ENCODE results near the gene TRMO. TPM values are rescaled to one million over a fixed set of nuclear protein-coding genes. Genes with fewer than 3 reads are reported as not detected.

The TRMO gene
- total RNA-seq, 1 donor from 2014 or later = 9.2 TPM

DNA sequence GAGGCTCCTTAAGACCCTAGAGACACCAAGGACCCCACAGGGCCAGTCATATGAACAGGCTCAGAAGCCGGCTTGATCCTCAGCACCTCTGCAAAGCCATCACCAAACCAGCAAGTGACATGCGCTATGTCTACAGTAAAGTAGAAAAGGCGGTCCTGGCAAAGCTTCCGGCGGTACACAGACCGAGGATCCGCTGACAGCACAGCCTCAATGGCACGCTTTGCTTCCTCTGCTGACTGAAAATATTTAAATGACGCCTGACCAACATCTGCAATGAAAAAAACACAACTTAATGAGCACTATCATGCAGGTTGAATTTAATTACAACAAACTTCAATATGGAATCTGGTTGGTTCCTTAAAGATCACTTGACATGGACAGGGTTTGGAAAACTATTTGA lies 17.6 kb downstream of the TRMO start:
- no peak for DNase-seq (ENCODE audit: low spot score)

DNA sequence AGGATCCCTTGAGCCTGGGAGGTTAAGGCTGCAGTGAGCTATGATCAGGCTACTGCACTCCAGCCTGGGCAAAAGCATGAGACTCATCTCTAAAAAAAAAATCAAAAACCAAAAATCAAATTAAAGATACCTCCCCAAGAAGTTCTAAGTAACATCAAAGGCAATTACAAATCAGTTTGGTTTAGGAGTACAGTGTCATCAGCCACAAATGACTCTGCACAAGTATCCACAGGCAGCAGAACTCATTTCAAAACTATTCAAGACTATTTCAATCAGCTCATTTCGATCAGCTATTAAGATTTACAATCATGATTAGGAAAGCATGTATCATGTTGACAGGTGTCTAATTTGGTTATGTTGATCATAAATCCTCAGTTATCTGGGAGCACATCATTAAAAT lies 19.1 kb downstream of the TRMO start:
- no peak for DNase-seq (ENCODE audit: low spot score)

- DNase-seq (ENCODE audit: low spot score) = no peak
These were observed 21.3 kb downstream of the TRMO start for GRCh38 chr9:97900738-97901565.

GRCh38 chr9:97900103-97900737 lies 22.1 kb downstream of the TRMO start:
- DNase-seq (ENCODE audit: low spot score) = no peak

GRCh38 chr9:97895695-97896332 lies 26.5 kb downstream of the TRMO start:
- no peak for DNase-seq (ENCODE audit: low spot score)

DNA sequence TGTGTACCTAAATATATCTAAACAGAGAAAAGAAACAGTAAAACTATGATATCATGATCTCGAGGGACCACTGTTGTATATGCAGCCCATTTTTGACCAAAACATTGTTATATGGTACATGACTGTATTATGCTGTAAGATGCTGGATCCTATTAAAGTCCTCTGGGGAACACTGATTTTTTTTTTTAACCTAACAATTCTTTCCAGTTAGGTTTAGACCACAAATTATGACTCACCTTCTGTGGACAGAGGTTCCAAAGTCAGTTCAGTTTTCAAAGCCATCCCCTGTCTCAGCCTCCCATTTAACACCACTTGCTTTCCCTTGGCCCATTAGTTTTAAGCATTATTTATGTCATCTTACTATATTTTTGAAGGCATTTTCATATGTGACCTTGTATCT lies 27.1 kb downstream of the TRMO start:
- no peak for DNase-seq (ENCODE audit: low spot score)

DNA sequence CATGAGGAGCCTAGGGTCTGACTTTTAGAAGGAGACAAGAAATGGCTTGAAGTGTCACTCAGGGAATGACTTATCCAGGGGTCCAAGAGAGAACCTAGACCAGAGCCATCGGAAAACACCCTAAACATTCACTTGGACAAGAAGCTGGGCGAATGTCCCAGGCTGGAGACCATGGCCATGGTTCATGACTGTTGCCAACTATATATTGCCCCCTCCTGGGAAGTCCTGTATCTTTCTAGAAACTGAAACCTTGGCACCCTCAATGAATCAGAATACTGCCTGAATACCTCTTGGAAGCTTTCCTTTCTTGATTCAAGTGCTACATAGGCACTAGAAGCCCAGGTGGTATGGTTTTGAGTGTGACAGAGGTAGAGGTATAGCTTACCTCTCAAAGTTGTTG lies 29.9 kb downstream of the TRMO start:
- DNase-seq (ENCODE audit: low spot score) = no peak

GRCh38 chr9:97891736-97892135 lies 30.6 kb downstream of the TRMO start:
- no peak for DNase-seq (ENCODE audit: low spot score)

DNA sequence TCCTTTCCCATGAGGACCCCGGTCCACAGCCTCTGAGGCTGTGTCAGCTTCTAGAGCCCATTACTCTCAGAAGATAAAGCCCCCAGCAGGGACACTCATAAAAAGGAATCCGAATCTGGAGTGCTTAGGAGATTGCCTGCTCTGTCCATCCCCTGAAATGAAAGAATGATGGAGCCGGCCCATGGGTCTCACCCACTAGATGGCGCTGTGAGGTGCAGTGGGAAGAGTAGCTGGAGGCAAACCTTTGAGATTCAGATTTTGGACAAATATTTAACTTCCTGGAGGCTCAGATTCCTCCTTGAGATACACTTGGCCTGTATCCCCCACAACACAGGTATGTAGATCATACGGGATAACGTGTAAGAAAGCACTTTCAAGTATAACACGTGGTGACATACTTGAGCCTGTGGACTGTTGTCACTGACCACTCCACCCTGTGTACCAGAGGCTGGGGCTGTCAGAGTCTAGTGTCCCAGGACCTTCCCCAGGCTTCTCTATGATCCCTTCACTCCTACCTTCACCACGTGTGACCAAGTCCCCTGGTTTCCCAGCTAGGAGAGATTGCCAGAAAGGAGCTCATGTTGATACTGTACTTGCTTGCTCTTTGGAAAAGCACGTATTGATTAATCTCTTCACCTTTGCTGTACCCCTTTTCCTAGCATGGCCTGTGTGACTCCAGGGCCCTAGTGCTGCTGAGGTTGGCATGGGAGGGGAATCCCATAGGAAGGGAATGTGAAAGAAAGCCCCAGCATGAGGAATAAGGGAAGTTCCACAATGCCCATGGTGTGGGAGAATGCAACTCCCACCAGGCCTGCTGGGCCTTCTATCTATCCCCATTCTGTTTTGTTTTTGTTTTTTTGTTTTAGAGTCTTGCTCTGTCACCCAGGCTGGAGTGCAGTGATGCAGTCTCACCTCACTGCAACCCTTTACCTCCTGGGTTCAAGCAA lies 32.1 kb downstream of the TRMO start:
- no peak for DNase-seq (ENCODE audit: low spot score)

GRCh38 chr9:97880336-97880735 lies 42.0 kb downstream of the TRMO start:
- no peak for DNase-seq (ENCODE audit: low spot score)

DNA sequence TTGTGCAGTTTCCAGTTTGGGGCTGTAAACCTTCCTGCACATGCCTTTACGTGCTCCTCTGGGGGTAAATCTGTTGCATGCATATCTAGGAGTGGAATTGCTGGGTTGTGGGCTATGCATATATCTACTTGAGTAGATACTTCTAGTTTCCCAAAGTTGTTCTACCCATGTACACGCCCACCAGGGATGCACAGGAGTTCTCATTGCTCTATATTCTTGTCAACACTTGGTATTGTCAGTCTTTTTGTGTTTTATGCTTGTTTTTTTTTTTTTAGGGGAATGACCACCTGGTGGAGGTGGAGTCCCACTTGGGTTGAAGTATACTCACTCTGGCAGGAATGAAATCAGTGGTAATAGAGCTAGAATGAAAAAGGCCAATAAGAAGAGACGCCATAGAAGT lies 46.2 kb downstream of the TRMO start:
- no peak for DNase-seq (ENCODE audit: low spot score)

- no peak for DNase-seq (ENCODE audit: low spot score)
These were observed 47.2 kb downstream of the TRMO start for GRCh38 chr9:97875111-97875510.

DNA sequence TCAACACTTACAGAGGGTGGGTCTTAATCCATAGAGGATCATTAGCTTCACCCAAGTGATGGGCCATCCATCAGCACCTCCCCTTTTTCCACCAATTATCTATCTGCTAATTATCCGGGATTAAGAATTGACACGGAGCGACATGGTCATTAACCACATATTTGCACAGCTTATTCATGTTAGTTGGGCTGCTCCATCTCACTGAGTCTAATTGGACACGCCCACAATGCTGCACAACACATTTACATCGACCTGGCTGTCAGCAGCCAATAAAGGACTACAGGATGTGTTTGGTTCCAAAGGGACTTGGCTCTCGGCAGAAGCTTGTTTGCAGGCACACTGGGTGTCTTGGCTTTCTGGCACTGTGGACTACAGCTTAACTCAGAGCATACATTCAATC lies 47.7 kb downstream of the TRMO start:
- DNase-seq (ENCODE audit: low spot score) = no peak

DNA sequence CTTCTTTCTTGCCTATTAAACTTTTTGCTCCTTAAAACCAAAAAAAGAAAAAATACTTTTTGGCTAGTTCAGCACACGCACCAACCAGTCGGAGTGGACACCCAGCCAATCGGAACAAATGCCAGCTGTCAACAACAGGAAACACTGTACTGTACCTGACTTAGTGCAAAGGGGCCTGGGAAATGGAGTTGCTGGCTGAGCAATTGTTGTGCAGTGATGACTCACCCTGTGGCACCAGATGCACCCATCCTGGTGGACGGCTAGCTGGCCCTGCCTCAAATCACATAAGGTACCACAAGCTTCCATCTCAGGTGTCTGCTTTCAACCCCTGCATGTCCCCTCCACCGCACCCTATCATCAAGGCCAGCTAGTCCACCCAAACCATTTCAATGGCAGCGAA lies 48.4 kb downstream of the TRMO start:
- DNase-seq (ENCODE audit: low spot score) = no peak

DNA sequence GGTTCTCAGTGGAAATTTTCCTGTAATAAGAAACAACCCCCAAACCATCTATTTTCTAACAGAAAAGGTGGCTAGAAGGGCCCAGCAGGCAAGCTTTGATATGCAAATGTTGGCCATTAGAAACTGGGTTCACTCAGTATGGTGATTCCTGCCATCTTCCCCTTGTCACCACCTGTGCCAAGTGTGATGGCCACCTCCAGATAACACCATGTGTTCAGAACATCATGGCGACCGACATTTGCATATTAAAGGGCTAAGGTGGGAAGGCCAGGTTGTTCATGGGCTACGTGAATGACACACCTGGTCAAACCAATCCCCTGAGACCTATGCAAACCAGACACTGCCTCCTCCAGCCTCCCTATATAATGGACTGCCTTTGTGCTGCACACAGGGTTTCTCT lies 48.9 kb downstream of the TRMO start:
- DNase-seq (ENCODE audit: low spot score) = no peak

- no peak for DNase-seq (ENCODE audit: low spot score)
These were observed 53.4 kb downstream of the TRMO start for GRCh38 chr9:97868859-97869258.

- DNase-seq (ENCODE audit: low spot score) = no peak
These were observed 55.5 kb downstream of the TRMO start for GRCh38 chr9:97866848-97867247.

DNA sequence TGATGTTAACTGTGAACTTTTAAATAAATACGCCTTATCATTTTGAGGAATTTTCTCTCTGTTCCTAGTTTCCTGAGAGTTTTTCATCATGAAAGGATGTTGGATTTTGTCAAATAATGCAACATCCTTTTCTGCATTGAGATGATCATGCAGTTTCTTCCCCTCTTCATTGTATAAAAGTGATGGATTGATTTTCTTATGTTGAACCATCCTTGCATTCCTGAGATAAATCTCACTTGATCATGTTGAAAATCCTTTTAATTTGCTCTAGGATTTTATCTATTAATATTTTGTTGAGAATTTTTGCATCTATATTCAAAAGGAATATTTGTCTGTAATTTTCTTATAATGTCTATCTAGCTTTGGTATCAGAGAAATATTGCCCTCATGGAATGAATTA lies 56.0 kb downstream of the TRMO start:
- no peak for DNase-seq (ENCODE audit: low spot score)

DNA sequence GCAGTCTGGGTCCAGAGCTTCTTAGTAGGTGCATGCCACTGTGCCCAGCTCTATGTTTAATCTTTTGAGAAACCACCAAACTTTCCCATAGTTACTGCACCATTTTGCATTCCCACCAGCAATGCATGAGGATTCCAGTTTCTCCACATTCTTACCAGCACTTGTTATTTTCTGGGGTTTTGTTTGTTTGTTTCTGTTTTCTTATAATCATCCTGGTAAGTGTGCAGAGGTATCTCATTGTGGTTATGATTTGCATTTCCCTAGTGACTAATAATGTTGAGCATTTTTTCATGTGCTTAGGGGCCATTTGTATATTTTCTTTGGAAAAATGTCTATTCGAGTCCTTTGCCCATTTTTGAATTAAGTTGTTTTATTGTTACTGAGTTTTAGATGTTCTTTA lies 57.9 kb downstream of the TRMO start:
- DNase-seq (ENCODE audit: low spot score) = no peak

- no peak for DNase-seq (ENCODE audit: low spot score)
These were observed 59.0 kb downstream of the TRMO start for GRCh38 chr9:97863314-97863713.

DNA sequence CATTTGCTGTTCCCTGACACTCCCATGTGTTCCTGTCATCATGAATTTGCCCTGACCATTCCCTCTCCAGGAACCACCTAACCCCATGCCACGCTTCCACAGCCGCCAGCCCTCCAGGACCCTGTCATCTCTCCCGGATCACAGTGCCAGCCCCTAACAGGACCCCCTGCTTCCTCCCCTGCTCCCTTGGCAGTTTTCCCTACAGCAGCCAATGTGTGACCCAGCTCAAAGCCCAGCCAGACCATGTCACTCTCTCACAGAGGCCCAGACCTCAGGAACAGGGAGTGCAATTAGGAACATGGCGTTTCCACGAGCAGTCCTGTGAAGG lies 61.2 kb downstream of the TRMO start:
- no peak for DNase-seq (ENCODE audit: low spot score)

All from mesenteric fat pad (tissue), 1 donor.